ENCODE measurements around the gene SPRR2F.

Gene SPRR2F

GRCh38 chr1:153087652-153088051 lies 25.7 kb downstream of the SPRR2F start:
- no peak for TF ChIP-seq POLR2AphosphoS5 (IDR thresholded peaks at IDR 0.05; ENCODE audit: low read depth, low read length)
- no peak for TF ChIP-seq FOXP2 (optimal IDR thresholded peaks at IDR 0.05; ENCODE audit: borderline replicate concordance, extremely low read depth, extremely low read length, insufficient read depth)
- no peak for TF ChIP-seq TAF1 (IDR thresholded peaks at IDR 0.05; ENCODE audit: borderline replicate concordance, insufficient read depth, low read length)
- TF ChIP-seq SIN3A (IDR thresholded peaks at IDR 0.05; ENCODE audit: borderline replicate concordance, insufficient read depth, low read length): no peak
- TF ChIP-seq REST (IDR thresholded peaks at IDR 0.05; ENCODE audit: insufficient read depth in 1 of 2, low read depth in 2 of 2, low read length in 2 of 2): no peak

DNA sequence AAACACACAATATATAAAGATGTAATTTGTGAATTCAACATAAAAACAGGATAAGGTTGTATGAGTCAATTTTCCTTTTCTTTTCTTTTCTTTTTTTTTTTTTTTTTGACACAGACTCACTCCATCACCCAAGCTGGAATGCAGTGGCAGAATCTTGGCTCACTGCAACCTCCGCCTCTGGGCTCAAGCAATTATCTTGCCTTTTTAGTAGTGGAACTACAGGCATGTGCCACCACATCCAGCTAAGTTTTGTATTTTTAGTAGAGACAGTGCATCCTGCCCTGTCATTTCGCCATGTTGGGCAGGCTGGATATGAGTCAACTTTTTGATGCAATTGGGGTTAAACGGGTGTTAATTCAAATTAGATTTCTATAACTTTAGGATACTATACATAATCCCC lies 31.6 kb downstream of the SPRR2F start:
- no peak for TF ChIP-seq TAF1 (IDR thresholded peaks at IDR 0.05; ENCODE audit: borderline replicate concordance, insufficient read depth, low read length)
- no peak for TF ChIP-seq REST (IDR thresholded peaks at IDR 0.05; ENCODE audit: insufficient read depth in 1 of 2, low read depth in 2 of 2, low read length in 2 of 2)
- no peak for TF ChIP-seq POLR2AphosphoS5 (IDR thresholded peaks at IDR 0.05; ENCODE audit: low read depth, low read length)
- no peak for TF ChIP-seq SIN3A (IDR thresholded peaks at IDR 0.05; ENCODE audit: borderline replicate concordance, insufficient read depth, low read length)
- no peak for TF ChIP-seq FOXP2 (optimal IDR thresholded peaks at IDR 0.05; ENCODE audit: borderline replicate concordance, extremely low read depth, extremely low read length, insufficient read depth)

DNA sequence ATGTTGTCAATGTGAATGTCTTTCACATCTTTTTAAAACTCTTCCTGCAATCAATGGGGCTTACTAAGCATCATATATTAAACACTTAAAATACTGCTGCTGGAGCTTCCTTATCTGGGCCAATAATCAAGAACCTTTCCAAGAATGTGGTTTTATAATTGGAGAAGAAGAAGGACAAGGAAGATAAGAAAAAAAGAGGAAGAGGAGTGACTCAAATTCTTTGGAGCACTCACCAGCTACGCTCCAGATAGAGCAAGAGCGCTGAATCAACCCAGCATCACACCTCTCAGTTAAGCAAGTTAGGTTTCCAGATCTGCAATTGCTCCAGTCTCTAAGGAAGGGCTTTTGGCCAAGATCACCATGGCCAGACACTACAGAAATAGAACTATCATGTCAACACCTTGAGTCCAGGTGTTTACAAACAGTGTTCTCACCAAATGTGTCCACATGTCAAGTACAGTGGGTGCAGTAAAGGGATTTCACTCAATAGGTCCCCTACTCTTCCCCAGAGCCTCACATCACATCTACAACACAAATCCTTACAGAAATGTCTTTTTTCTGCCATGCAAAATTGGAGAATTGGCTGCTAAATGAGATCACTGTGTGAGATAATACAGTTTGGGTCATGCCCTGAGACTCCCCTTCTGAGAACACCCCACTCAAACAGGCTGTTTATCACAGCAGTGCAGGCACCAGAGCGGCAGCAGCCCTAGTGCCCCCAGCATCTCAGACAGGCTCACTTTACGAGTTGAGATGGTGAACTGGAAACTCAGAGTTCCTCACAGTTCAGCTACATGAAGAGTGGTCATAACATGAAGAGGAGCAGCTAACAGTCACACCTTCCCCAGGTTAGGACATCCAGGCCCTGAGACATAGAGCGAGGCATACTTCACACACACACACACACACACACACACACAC lies 40.2 kb downstream of the SPRR2F start:
- TF ChIP-seq REST (IDR thresholded peaks at IDR 0.05; ENCODE audit: insufficient read depth in 1 of 2, low read depth in 2 of 2, low read length in 2 of 2) (no peak), FOXP2 (optimal IDR thresholded peaks at IDR 0.05; ENCODE audit: borderline replicate concordance, extremely low read depth, extremely low read length, insufficient read depth) (no peak), SIN3A (IDR thresholded peaks at IDR 0.05; ENCODE audit: borderline replicate concordance, insufficient read depth, low read length) (no peak), POLR2AphosphoS5 (IDR thresholded peaks at IDR 0.05; ENCODE audit: low read depth, low read length) (no peak), TAF1 (IDR thresholded peaks at IDR 0.05; ENCODE audit: borderline replicate concordance, insufficient read depth, low read length) (no peak)

GRCh38 chr1:153071511-153071910 lies 41.8 kb downstream of the SPRR2F start, which contains the start of gene SPRR2B:
Gene SPRR2B, minus strand, starts transcription at chr1:153071611. Its CDS starts 772 bp downstream, at chr1:153070839.
- no peak for TF ChIP-seq SIN3A (IDR thresholded peaks at IDR 0.05; ENCODE audit: borderline replicate concordance, insufficient read depth, low read length)
- TF ChIP-seq REST (IDR thresholded peaks at IDR 0.05; ENCODE audit: insufficient read depth in 1 of 2, low read depth in 2 of 2, low read length in 2 of 2): no peak
- no peak for TF ChIP-seq FOXP2 (optimal IDR thresholded peaks at IDR 0.05; ENCODE audit: borderline replicate concordance, extremely low read depth, extremely low read length, insufficient read depth)
- TF ChIP-seq POLR2AphosphoS5 (IDR thresholded peaks at IDR 0.05; ENCODE audit: low read depth, low read length): no peak
- TF ChIP-seq TAF1 (IDR thresholded peaks at IDR 0.05; ENCODE audit: borderline replicate concordance, insufficient read depth, low read length): no peak

All from PFSK-1 (cell line).